Small intestine (tissue), 7 donors: ENCODE measurements around the gene RET. TPM values are rescaled to one million over a fixed set of nuclear protein-coding genes. Genes with fewer than 3 reads are reported as not detected.

Experiments used
- DNase-seq, 2 donors: peaks; one replicate each; pipeline versions ENCODE4 v3.0.0 to v3.0.0-alpha.2; 2013
- FAIRE-seq: peaks from 2 replicates; lab custom pipeline; 2012; peaks lifted over from hg19 to GRCh38; lab: Jason Lieb, UNC
- H3K27ac ChIP-seq, 3 donors: one replicate each; pipeline ENCODE4 v1.5.1; 2013; ENCODE audit warnings: low read length in 2 of 3, mild to moderate bottlenecking in 2 of 3, control low read depth in 1 of 3, inconsistent platforms in 1 of 3, low read depth in 1 of 3, moderate library complexity in 1 of 3
- H3K27me3 ChIP-seq, 3 donors: one replicate each; pipeline ENCODE4 v1.6.1; 2013; ENCODE audit warnings: low read length in 3 of 3, inconsistent platforms in 1 of 3; ENCODE audit not compliant: control insufficient read depth in 3 of 3, insufficient read depth in 3 of 3
- H3K36me3 ChIP-seq, 3 donors: one replicate each; pipeline ENCODE4 v1.6.1; 2013; ENCODE audit warnings: low read length in 3 of 3, inconsistent platforms in 1 of 3, low read depth in 1 of 3, mild to moderate bottlenecking in 1 of 3, moderate library complexity in 1 of 3; ENCODE audit not compliant: control insufficient read depth in 3 of 3, insufficient read depth in 2 of 3
- H3K4me1 ChIP-seq, 3 donors: one replicate each; pipeline ENCODE4 v1.6.1; 2013; ENCODE audit warnings: low read length in 2 of 3, inconsistent platforms in 1 of 3, low read depth in 1 of 3, mild to moderate bottlenecking in 1 of 3, moderate library complexity in 1 of 3; ENCODE audit not compliant: control insufficient read depth in 3 of 3, insufficient read depth in 2 of 3
- H3K4me3 ChIP-seq, 3 donors: one replicate each; pipeline ENCODE4 v1.5.1; 2013; ENCODE audit warnings: low read length in 3 of 3, control low read depth in 1 of 3, inconsistent platforms in 1 of 3, low read depth in 1 of 3, mild to moderate bottlenecking in 1 of 3, moderate library complexity in 1 of 3
- H3K9me3 ChIP-seq, 2 donors: one replicate each; pipeline ENCODE4 v1.6.1; 2013; ENCODE audit warnings: low read depth in 1 of 2, low read length in 1 of 2; ENCODE audit not compliant: control insufficient read depth in 2 of 2, insufficient read depth in 1 of 2
- WGBS, 3 donors: extraction: QIAGEN DNeasy Blood & Tissue Kit; methylation state at CpG; one replicate each; pipeline ENCODE4 v1.1.7; 2013; 5-methylcytosine and 5-hydroxymethylcytosine counted together
- polyA plus RNA-seq, 4 donors: library from polyadenylated mRNA; stranded (reverse) in 3 of 4; unstranded in 1 of 4; fragments of 200-250 nt in 3 of 4; fragments of 120-200 nt in 1 of 4; gene quantifications; one replicate each; pipeline versions ENCODE4 v1.2.1 to v1.2.3, GENCODE V29; 2013
- donor health status: healthy with polysubstance abuse.
- donor health status: control.
- donor health status: control.
- donor health status: Bipolar disorder and iron deficiency.
- donor health status: healthy.

Gene RET
- polyA plus RNA-seq, 4 donors, result 5.3 to 11.0 TPM; not detected in 2

- Histone ChIP-seq H3K9me3 (no peaks in the 10 kb centered on the region), H3K36me3 (peaks cover 0 to 8% (median 0%) of the 10 kb centered on the region in 3 donors), H3K4me1 (no peaks in the 10 kb centered on the region), H3K4me3 (no peak overlapping the region), H3K27ac (no peak overlapping the region), H3K27me3 (no peaks in the 10 kb centered on the region)
- FAIRE-seq (no peak), DNase-seq (no peak)
- 87 to 92% (median 92%) methylated on average over 28 to 31 of the region's 31 CpGs for WGBS, 3 donors
Measured at GRCh38 chr10:43119416-43120115, 42.7 kb downstream of the RET start.

DNA sequence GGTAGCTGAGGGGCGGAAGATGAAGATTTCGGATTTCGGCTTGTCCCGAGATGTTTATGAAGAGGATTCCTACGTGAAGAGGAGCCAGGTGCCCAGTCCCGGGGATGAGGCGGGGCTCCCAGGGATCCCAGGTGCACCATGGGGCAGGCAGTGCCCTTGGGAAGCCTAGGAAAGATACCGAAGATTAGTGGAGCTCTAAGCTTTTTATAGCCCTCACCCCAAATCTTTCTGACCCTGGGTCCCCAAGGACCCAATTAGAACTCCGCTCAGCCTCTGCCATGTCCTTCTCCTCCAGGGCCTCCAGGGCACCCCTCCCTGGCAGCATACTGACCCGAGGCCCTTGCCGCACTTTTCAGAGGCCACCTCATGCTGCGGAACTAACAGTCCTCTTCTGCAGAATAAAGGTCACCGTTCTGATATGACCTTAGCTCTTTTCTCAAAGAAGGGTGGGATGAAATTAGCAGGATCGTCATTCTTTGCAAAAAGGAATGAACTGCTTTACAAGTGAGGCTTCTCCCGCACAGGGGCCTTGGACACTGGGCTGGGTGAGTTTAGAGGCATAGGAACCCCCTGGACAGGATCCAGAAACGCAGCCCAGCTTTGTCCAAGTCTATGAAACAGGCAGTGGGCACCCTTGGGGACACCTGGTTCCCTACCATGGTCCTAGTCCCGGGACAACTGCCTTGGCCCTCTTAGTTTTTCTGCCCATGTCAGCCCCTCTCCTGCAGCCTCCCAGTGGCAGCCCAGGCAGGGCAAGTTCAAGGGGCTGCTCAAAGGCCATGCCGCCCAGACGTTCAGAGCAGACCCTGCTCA is 43.5 kb downstream of the RET start:
- no peak overlapping the region for H3K27ac ChIP-seq
- DNase-seq (no peak), FAIRE-seq (no peak)
- no peaks in the 10 kb centered on the region for H3K27me3 ChIP-seq
- WGBS, 3 donors, result 81 to 85% (median 83%) methylated on average over 19 of the region's 19 CpGs
- H3K4me3 ChIP-seq, result no peak overlapping the region
- peaks cover 0 to 8% (median 0%) of the 10 kb centered on the region in 3 donors for H3K36me3 ChIP-seq
- no peaks in the 10 kb centered on the region for H3K9me3 ChIP-seq
- no peaks in the 10 kb centered on the region for H3K4me1 ChIP-seq

GRCh38 chr10:43120929-43121314 is 44.1 kb downstream of the RET start:
- Histone ChIP-seq H3K9me3 (no peaks in the 10 kb centered on the region), H3K27me3 (no peaks in the 10 kb centered on the region), H3K36me3 (peaks cover 0 to 8% (median 0%) of the 10 kb centered on the region in 3 donors), H3K27ac (no peak overlapping the region), H3K4me3 (no peak overlapping the region), H3K4me1 (no peaks in the 10 kb centered on the region)
- no peak for FAIRE-seq
- no peak for DNase-seq
- 58 to 77% (median 70%) methylated on average over 3 of the region's 3 CpGs for WGBS, 3 donors

- 92 to 100% (median 93%) methylated on average over 1 of the region's 1 CpG for WGBS, 3 donors
- Histone ChIP-seq H3K27me3 (no peaks in the 10 kb centered on the region), H3K27ac (no peak overlapping the region), H3K4me1 (no peaks in the 10 kb centered on the region), H3K4me3 (no peak overlapping the region), H3K9me3 (no peaks in the 10 kb centered on the region), H3K36me3 (peaks cover 0 to 8% (median 0%) of the 10 kb centered on the region in 3 donors)
- DNase-seq (no peak), FAIRE-seq (no peak)
Measured at GRCh38 chr10:43121444-43121843, 44.6 kb downstream of the RET start.

- H3K4me1 ChIP-seq, result no peaks in the 10 kb centered on the region
- 88 to 90% (median 89%) methylated on average over 3 to 4 of the region's 4 CpGs for WGBS, 3 donors
- no peaks in the 10 kb centered on the region for H3K27me3 ChIP-seq
- H3K9me3 ChIP-seq, result no peaks in the 10 kb centered on the region
- no peak overlapping the region for H3K4me3 ChIP-seq
- FAIRE-seq (no peak), DNase-seq (no peak)
- no peak overlapping the region for H3K27ac ChIP-seq
- peaks cover 0 to 8% (median 0%) of the 10 kb centered on the region in 3 donors for H3K36me3 ChIP-seq
Measured at GRCh38 chr10:43122096-43122495, 45.2 kb downstream of the RET start.

DNA sequence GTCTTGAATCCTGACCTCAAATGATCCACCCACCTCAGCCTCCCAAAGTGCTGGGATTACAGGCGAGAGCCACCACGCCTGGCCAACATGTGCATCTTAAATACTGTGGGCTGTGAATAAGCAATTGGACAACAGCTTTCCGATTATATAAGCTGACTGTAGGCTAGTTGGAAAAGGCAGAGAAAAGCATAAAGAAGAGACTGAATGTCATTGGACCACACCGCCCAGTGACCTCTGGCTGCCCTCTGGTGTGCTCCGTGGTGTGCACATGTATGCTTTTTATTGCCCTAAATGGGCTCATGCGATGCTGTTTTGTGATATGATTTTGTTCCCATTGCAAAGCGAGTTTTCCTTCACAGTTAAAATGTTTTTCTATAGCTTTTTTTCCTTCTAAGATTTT is 46.0 kb downstream of the RET start:
- FAIRE-seq (no peak), DNase-seq (no peak)
- WGBS, 3 donors, result 78 to 89% (median 87%) methylated on average over 7 of the region's 7 CpGs

GRCh38 chr10:43123361-43124093 is 46.7 kb downstream of the RET start:
- Histone ChIP-seq H3K36me3 (peaks cover 0 to 8% (median 0%) of the 10 kb centered on the region in 3 donors), H3K27ac (no peak overlapping the region), H3K4me1 (no peaks in the 10 kb centered on the region), H3K9me3 (no peaks in the 10 kb centered on the region), H3K4me3 (no peak overlapping the region), H3K27me3 (no peaks in the 10 kb centered on the region)
- FAIRE-seq, result no peak
- no peak for DNase-seq
- 86 to 90% (median 87%) methylated on average over 9 of the region's 9 CpGs for WGBS, 3 donors

More for the DNA sequence above, 46.0 kb downstream of the RET start:
- peaks cover 0 to 8% (median 0%) of the 10 kb centered on the region in 3 donors for H3K36me3 ChIP-seq
- H3K27me3 ChIP-seq, result no peaks in the 10 kb centered on the region
- H3K4me3 ChIP-seq, result no peak overlapping the region
- H3K9me3 ChIP-seq, result no peaks in the 10 kb centered on the region
- no peak overlapping the region for H3K27ac ChIP-seq
- no peaks in the 10 kb centered on the region for H3K4me1 ChIP-seq

DNA sequence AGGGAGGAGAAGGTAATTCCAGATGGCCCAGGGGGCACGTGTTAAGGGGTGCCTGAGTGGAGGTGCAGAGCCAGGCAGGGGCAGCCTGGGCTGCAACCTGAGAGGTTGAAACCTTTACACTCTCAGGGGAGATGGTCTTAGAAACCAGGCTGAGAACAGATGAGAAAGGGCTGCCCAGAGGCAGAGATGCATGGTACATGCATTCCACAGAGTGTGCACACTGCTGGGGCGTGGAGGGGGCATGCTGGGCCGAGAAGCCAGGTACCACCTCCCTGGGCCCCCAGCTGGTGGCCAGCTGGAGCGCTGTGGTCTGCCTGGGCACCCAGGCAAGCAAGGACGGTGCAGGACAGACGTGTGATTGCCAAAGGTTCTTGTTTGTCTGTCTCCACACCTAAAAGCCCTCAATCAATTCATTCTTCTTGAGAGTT is 47.2 kb downstream of the RET start:
- no peak for DNase-seq
- FAIRE-seq, result no peak

More for the DNA sequence above, 47.2 kb downstream of the RET start:
- no peak overlapping the region for H3K27ac ChIP-seq
- H3K9me3 ChIP-seq, result no peaks in the 10 kb centered on the region
- peaks cover 0 to 8% (median 0%) of the 10 kb centered on the region in 3 donors for H3K36me3 ChIP-seq
- H3K27me3 ChIP-seq, result no peaks in the 10 kb centered on the region
- H3K4me3 ChIP-seq, result no peak overlapping the region
- WGBS, 3 donors, result 85 to 88% (median 87%) methylated on average over 6 of the region's 6 CpGs
- H3K4me1 ChIP-seq, result no peaks in the 10 kb centered on the region
